ENCODE data around the gene ZNF791. TPM values are rescaled to one million over a fixed set of nuclear protein-coding genes. Genes with fewer than 3 reads are reported as not detected.

ZNF791 gene
- total and polyA plus RNA-seq, 2 of the 13 experiments (the other 11 are each of a cell fraction or from before 2014, with no cell fraction given) = 12.8 to 17.4 TPM

DNA sequence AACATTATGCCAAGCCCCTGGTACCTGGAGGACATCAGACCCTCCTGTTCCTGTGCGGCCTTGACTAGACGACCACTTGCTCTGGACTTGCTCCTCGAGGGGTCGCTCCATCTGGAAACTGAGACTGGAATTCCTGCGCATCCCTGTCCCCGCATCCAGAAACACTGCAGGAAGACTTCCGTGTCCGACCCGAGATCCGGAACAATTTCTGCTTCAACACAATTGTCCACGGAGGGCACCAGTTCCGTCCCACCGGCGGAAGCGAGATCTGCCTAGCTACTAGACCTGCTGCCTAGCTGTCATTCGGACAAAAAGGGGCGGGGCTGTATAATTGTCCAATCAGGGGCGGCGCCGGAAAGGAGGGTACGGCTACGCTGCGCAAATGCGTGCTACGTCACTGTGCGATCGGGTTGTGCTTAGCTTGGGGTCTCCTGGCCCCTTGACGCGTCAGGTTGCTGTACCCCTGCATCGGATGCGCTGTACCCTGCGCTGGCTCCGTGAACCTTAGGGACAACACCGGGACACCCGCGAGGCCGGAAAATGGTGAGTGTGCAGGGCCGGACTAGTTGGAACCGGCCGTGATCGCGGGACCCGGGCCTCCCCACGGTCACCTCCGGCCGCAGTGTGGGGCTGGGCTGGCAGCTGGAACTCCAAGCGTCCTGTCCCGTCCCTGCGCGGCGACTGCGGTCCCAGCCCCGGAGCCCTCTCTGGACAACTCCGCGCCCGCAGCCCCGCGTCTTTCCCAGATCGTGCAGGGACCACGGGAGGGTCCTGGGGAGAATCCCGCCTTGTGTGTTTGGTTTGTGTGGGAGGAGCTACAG is at the start of gene ZNF791, which contains the start of gene ZNF490 (continued):
- peak; percentile 77; the same call in 1 of the 2 replicates for TF ChIP-seq SRY (CRISPR knock-in tag; IDR thresholded peaks at IDR 0.05)
- peak; percentile 90; the same call in 1 of the 2 replicates for TF ChIP-seq ZNF225 (CRISPR knock-in tag; IDR thresholded peaks at IDR 0.05)
- TF ChIP-seq ATAD3A (CRISPR knock-in tag; IDR thresholded peaks at IDR 0.05) = 0 out of 2 replicates have a peak, but pooled peaks have one; percentile 46
- peak; percentile 52; the same call in 1 of the 2 replicates for TF ChIP-seq ZNF616 (CRISPR knock-in tag; IDR thresholded peaks at IDR 0.05; ENCODE audit: low read depth)
- 0 out of 2 replicates have a peak, but pooled peaks have one; percentile 42 for TF ChIP-seq ZFP1 (CRISPR knock-in tag; IDR thresholded peaks at IDR 0.05)
- no peak; the same call in 1 of the 2 replicates for TF ChIP-seq MZF1 (CRISPR knock-in tag; IDR thresholded peaks at IDR 0.05; ENCODE audit: borderline replicate concordance)
- peak; percentile 78 for TF ChIP-seq TAF1 (CRISPR knock-in tag; IDR thresholded peaks at IDR 0.05)
- no peak for TF ChIP-seq SOX6 (IDR thresholded peaks at IDR 0.05)
- peak; percentile 58 for TF ChIP-seq SOX6 (CRISPR knock-in tag; IDR thresholded peaks at IDR 0.05)
- TF ChIP-seq MIER3 (CRISPR knock-in tag; IDR thresholded peaks at IDR 0.05; ENCODE audit: borderline replicate concordance) = peak; percentile 80; the same call in 1 of the 2 replicates
- TF ChIP-seq BHLHE40 (IDR thresholded peaks at IDR 0.05; ENCODE audit: low read length) = no peak
- no peak for TF ChIP-seq ZNF24 (IDR thresholded peaks at IDR 0.05)
- no peak for TF ChIP-seq CCDC6 (CRISPR knock-in tag; IDR thresholded peaks at IDR 0.05)
- TF ChIP-seq MIER2 (CRISPR knock-in tag; IDR thresholded peaks at IDR 0.05) = 0 out of 2 replicates have a peak, but pooled peaks have one; percentile 37
- no peak for TF ChIP-seq ZNF775 (CRISPR knock-in tag; IDR thresholded peaks at IDR 0.05; ENCODE audit: borderline replicate concordance)
- TF ChIP-seq SP5 (CRISPR knock-in tag; IDR thresholded peaks at IDR 0.05; ENCODE audit: borderline replicate concordance, low read depth) = no peak; the same call in 1 of the 2 replicates
- 0 out of 2 replicates have a peak, but pooled peaks have one; percentile 33 for TF ChIP-seq SSRP1 (CRISPR knock-in tag; IDR thresholded peaks at IDR 0.05)
- TF ChIP-seq SYNCRIP (IDR thresholded peaks at IDR 0.05; ENCODE audit: insufficient read depth, low read depth, low read length) = no peak
- TF ChIP-seq JDP2 (CRISPR knock-in tag; IDR thresholded peaks at IDR 0.05; ENCODE audit: borderline replicate concordance) = no peak
- peak; percentile 84 to 92 for TF ChIP-seq POLR2A (IDR thresholded peaks at IDR 0.05; ENCODE audit: insufficient read depth in 1 of 2, low read depth in 2 of 2, low read length in 2 of 2)
- no peak for TF ChIP-seq ATF4 (CRISPR knock-in tag; IDR thresholded peaks at IDR 0.05)
- TF ChIP-seq AGO1 (IDR thresholded peaks at IDR 0.05; ENCODE audit: low read depth, low read length, poor library complexity, severe bottlenecking) = no peak
- TF ChIP-seq ZNF670 (CRISPR knock-in tag; IDR thresholded peaks at IDR 0.05; ENCODE audit: borderline replicate concordance) = no peak; the same call in 1 of the 2 replicates
- no peak for TF ChIP-seq NAIF1 (CRISPR knock-in tag; IDR thresholded peaks at IDR 0.05; ENCODE audit: borderline replicate concordance)
- TF ChIP-seq, protein P1, sequence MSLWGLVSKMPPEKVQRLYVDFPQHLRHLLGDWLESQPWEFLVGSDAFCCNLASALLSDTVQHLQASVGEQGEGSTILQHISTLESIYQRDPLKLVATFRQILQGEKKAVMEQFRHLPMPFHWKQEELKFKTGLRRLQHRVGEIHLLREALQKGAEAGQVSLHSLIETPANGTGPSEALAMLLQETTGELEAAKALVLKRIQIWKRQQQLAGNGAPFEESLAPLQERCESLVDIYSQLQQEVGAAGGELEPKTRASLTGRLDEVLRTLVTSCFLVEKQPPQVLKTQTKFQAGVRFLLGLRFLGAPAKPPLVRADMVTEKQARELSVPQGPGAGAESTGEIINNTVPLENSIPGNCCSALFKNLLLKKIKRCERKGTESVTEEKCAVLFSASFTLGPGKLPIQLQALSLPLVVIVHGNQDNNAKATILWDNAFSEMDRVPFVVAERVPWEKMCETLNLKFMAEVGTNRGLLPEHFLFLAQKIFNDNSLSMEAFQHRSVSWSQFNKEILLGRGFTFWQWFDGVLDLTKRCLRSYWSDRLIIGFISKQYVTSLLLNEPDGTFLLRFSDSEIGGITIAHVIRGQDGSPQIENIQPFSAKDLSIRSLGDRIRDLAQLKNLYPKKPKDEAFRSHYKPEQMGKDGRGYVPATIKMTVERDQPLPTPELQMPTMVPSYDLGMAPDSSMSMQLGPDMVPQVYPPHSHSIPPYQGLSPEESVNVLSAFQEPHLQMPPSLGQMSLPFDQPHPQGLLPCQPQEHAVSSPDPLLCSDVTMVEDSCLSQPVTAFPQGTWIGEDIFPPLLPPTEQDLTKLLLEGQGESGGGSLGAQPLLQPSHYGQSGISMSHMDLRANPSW (CRISPR knock-in tag; IDR thresholded peaks at IDR 0.05; ENCODE audit: borderline replicate concordance) = peak; percentile 56; the same call in 1 of the 2 replicates
- TF ChIP-seq KDM3A (CRISPR knock-in tag; IDR thresholded peaks at IDR 0.05; ENCODE audit: low read depth) = 0 out of 2 replicates have a peak, but pooled peaks have one; percentile 60
